ENCODE results near the gene LRRC23.

DNA sequence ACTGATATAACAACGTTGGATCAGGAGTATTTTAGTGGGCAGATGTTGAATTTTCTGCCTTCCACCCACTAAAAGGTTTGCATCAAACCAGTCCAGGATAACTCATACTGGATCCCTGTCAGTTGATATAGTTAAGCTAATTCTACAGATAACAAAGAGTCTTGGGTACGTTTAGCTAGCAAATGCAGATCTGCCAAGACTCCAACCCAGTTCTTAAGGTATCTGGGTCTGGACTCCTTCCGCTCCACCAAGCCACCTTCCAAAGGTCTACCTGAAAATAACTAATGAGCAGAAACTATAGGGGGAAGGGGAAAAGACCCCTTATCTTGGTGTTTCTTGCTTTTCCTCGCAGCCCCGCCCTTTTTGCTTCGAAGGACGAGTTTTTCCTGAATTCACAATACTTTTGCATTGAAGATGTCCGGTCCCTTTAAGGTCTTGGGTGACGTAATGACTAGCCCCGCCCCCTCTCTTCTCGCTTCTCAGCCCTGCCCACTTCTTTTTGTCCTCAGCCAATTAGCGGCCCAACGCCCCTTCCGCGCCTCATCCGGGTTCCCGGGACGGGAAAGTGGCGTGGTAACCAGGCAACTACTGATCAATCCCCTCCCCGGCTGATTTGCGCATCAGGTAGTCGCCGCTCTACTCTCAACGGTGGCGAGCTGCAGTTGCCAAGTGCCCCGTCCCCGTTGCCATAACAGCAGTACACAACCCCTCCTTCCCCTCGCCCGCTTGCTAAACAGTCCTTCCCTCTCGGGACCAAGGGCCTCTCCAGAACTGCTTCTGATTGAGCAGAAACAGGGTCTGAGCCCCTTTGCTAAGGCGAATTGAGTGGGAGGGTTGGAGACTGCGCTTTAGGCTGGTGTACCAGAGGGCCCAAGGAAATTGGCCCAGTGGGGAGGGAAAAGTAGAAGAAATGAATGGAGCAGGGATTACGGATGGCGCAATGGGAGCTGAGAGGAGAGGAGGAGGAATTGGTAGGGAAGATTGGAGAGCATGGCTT is at the start of gene LRRC23:
- TF ChIP-seq, protein P1, sequence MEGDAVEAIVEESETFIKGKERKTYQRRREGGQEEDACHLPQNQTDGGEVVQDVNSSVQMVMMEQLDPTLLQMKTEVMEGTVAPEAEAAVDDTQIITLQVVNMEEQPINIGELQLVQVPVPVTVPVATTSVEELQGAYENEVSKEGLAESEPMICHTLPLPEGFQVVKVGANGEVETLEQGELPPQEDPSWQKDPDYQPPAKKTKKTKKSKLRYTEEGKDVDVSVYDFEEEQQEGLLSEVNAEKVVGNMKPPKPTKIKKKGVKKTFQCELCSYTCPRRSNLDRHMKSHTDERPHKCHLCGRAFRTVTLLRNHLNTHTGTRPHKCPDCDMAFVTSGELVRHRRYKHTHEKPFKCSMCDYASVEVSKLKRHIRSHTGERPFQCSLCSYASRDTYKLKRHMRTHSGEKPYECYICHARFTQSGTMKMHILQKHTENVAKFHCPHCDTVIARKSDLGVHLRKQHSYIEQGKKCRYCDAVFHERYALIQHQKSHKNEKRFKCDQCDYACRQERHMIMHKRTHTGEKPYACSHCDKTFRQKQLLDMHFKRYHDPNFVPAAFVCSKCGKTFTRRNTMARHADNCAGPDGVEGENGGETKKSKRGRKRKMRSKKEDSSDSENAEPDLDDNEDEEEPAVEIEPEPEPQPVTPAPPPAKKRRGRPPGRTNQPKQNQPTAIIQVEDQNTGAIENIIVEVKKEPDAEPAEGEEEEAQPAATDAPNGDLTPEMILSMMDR (IDR thresholded peaks at IDR 0.05; ENCODE audit: insufficient read depth, low read length) = no peak
- no peak for TF ChIP-seq SPI1 (IDR thresholded peaks at IDR 0.05; ENCODE audit: borderline replicate concordance, low read depth)
- TF ChIP-seq POLR2AphosphoS5 (IDR thresholded peaks at IDR 0.05; ENCODE audit: low read depth) = no peak
- no peak for TF ChIP-seq GABPA (IDR thresholded peaks at IDR 0.05; ENCODE audit: low read depth)
- no peak for TF ChIP-seq REST (IDR thresholded peaks at IDR 0.05; ENCODE audit: insufficient replicate concordance, low read depth)
